Stimulated activated memory B cell treated with anti-CD40 and anti-IgM and Interleukin-4, amounts not matched to agents 10 μg/mL and 1 μg/mL and 100 μg/mL, for 72 hours (primary cell): ENCODE data around the gene CASP9.

Experiments used
- ATAC-seq: fragments of 150-1000 bp; cut with Tn5 transposase; 2 replicates; pipeline ENCODE4 v1.10.0; 2021
- H3K27ac Mint-ChIP-seq: one replicate; pipeline ENCODE4 v1.8.0; 2022; ENCODE audit warnings: mild to moderate bottlenecking, mixed read lengths
- H3K27me3 Mint-ChIP-seq: one replicate; pipeline ENCODE4 v1.8.0; 2022; ENCODE audit warnings: mixed read lengths
- H3K36me3 Mint-ChIP-seq: one replicate; pipeline ENCODE4 v1.8.0; 2022; ENCODE audit warnings: mixed read lengths
- H3K4me1 Mint-ChIP-seq: one replicate; pipeline ENCODE4 v1.8.0; 2022; ENCODE audit warnings: mixed read lengths
- H3K4me3 Mint-ChIP-seq: one replicate; pipeline ENCODE4 v1.8.0; 2022; ENCODE audit warnings: mild to moderate bottlenecking, moderate library complexity, mixed read lengths
- H3K9me3 Mint-ChIP-seq: one replicate; pipeline ENCODE4 v1.8.0; 2022; ENCODE audit warnings: mixed read lengths

CASP9 gene

DNA sequence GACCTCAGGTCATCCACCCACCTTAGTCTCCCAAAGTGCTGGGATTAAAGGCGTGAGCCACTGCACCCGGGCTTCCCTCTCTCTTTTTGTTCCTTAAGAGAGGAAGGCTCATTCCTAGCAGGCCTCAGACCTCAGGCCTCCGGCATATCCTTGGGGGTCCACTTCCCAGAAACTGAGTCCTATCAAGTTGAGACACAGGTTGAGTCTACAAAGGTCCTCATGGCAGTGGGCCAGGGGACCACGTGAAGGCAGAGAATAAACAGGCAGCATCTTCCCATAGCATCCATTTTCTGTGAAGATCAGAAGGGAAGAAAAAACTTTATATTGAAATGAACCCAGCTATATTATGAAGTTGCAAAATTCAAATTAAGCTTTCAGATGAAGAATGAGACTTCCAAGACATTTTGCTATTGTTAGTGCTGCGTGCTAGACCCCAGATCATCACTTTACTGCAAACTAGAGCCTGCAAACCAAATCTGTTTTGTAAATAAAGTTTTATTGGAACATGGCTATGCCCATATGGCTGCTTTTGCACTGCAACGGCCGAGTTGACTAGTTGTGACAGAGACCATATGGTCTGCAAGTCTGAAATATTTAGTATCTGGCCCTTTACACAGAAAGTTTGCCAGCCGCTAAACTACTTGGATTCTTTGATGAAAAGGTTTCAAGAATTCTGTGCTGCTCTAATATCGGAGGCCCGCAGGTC, 71.0 kb downstream of the CASP9 start:
- Mint-ChIP-seq H3K36me3 (no peaks in the 10 kb centered on the region), H3K4me1 (no peaks in the 10 kb centered on the region), H3K27me3 (peaks cover 56% of the 10 kb centered on the region), H3K4me3 (no peak overlapping the region), H3K27ac (no peak overlapping the region), H3K9me3 (no peaks in the 10 kb centered on the region)
- no peak for ATAC-seq

DNA sequence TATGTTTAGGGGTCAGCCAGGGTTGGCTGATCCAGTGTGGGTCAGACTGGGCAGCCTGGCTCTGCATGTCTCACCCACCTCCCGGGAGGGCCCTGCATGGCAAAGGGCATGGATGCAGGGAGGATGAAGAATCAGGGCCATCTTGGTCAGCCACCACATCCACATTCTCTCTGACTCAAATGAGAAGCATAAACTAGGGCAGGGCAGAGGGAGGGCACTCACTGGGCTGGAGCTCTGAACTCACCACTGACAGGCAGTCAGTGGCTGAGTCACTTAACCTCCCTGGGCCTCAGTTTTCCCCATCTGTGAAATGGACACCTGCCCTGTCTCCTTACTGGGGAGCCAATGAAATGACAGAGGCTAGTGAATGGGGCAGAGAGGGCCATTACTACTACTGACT, 71.8 kb downstream of the CASP9 start:
- Mint-ChIP-seq H3K9me3 (no peaks in the 10 kb centered on the region), H3K27me3 (peaks cover 59% of the 10 kb centered on the region), H3K36me3 (no peaks in the 10 kb centered on the region), H3K27ac (no peak overlapping the region), H3K4me1 (no peaks in the 10 kb centered on the region), H3K4me3 (no peak overlapping the region)
- ATAC-seq, result no peak

DNA sequence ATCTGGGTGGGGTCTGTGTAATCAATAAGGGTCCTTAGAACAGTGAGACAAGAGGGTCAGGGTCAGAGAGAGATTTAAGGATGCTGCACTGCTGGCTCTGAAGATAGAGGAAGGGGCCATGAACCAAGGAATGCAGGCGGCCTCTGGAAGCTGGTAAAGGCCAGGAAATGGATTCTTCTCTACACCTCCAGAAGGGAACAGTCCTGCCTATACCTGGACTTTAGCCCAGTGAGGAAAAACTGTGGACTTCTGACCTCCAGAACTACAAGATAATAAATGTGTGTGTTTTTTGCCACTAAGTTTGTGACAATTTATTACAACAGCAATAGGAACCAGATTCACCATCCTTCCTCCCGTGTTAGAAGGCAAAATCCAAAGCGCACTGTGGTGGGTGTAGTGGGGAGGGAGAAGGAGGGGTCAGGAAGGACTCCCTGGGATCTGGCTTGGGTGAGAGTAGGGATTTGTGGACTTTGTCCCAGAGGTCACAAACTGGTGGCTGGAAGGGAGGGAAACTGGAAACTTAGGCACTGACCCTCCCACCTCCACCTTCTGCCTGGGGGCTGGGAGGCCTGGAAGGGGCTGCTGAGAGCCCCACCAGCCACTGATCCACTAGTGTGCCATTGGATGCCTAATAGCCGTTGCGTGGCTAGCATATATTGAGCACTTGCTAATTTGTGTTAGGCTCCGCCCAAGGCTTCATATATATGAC, 72.8 kb downstream of the CASP9 start:
- Mint-ChIP-seq H3K27ac (no peak overlapping the region), H3K4me3 (no peak overlapping the region), H3K4me1 (no peaks in the 10 kb centered on the region), H3K27me3 (peaks cover 59% of the 10 kb centered on the region), H3K9me3 (no peaks in the 10 kb centered on the region), H3K36me3 (no peaks in the 10 kb centered on the region)
- ATAC-seq, result no peak

DNA sequence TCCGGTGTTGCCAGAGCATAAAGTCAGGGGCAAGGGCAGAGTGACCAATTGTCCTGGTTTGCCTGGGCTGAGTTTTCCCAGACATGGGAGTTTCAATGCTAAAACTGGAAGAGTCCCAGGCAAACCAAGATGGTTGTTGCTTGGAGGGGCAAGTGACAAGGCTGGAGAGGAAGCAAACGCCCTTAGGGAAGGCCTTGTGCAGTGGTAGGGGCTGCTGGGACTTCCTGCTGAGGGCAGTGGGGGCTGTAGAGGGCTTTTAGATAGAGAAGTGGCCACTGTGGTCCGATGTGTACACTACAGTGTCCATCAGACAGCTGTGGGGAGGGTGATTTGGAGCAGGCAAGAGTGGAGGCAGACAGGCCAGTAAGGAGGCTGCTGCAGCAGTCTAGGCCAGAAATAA, 74.4 kb downstream of the CASP9 start:
- Mint-ChIP-seq H3K27me3 (peaks cover 67% of the 10 kb centered on the region), H3K4me1 (no peaks in the 10 kb centered on the region), H3K27ac (no peak overlapping the region)

DNA sequence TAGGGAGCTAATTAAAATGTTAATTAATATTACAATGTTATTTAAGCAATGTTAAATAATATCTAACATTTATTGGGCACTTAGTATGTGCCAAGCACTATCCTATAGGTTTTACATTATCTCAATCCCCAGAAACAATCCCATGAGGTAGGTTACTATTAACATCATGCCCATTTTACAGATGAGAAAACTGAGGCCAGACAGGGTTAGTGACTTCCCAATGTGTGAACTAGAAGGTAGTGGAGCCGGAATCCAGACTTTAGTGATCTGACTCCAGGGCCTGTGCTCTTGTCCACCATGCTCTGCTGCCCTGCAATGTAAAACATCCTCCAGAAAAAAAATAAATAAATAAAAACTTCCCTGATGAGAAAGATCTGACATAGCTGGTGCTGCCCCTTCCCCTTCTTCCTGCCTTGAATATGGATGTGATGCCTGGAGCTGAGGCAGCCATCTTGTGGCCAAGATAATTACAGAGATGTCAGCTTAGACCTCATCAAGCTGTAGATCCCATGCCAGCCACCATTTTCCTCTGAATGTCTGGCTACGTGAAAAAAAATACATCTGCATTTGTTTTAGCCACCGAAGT, 75.0 kb downstream of the CASP9 start:
- H3K9me3 Mint-ChIP-seq, result no peaks in the 10 kb centered on the region
- peaks cover 70% of the 10 kb centered on the region for H3K27me3 Mint-ChIP-seq
- no peak for ATAC-seq
- H3K36me3 Mint-ChIP-seq, result no peaks in the 10 kb centered on the region
- H3K27ac Mint-ChIP-seq, result no peak overlapping the region
- H3K4me1 Mint-ChIP-seq, result no peaks in the 10 kb centered on the region
- H3K4me3 Mint-ChIP-seq, result no peak overlapping the region

More for the DNA sequence above, 74.4 kb downstream of the CASP9 start:
- no peak for ATAC-seq
- no peaks in the 10 kb centered on the region for H3K9me3 Mint-ChIP-seq
- no peak overlapping the region for H3K4me3 Mint-ChIP-seq
- H3K36me3 Mint-ChIP-seq, result no peaks in the 10 kb centered on the region

DNA sequence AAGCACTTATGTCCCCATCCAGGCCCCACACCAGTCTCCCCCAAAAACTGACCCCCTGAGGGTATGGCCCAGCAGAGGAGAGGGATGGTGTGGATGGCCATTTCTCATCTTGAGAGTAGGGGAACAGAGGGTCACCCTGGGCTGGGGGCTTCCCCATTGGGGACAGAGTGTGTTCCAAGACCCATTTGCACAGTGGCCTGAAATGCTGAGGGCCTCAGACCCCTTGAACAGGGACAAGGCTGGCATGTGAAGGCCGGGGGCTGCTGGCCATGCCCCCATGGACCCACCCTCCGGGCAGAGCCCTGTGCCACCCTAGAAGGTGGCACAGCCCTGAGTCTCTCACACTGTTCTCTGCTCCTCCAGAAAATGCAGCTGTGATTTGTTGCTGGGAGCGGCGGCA, 77.8 kb downstream of the CASP9 start:
- H3K27me3 Mint-ChIP-seq, result peaks cover 78% of the 10 kb centered on the region
- H3K9me3 Mint-ChIP-seq, result no peaks in the 10 kb centered on the region
- no peak for ATAC-seq
- no peak overlapping the region for H3K27ac Mint-ChIP-seq
- no peaks in the 10 kb centered on the region for H3K4me1 Mint-ChIP-seq
- H3K4me3 Mint-ChIP-seq, result no peak overlapping the region
- H3K36me3 Mint-ChIP-seq, result no peaks in the 10 kb centered on the region

DNA sequence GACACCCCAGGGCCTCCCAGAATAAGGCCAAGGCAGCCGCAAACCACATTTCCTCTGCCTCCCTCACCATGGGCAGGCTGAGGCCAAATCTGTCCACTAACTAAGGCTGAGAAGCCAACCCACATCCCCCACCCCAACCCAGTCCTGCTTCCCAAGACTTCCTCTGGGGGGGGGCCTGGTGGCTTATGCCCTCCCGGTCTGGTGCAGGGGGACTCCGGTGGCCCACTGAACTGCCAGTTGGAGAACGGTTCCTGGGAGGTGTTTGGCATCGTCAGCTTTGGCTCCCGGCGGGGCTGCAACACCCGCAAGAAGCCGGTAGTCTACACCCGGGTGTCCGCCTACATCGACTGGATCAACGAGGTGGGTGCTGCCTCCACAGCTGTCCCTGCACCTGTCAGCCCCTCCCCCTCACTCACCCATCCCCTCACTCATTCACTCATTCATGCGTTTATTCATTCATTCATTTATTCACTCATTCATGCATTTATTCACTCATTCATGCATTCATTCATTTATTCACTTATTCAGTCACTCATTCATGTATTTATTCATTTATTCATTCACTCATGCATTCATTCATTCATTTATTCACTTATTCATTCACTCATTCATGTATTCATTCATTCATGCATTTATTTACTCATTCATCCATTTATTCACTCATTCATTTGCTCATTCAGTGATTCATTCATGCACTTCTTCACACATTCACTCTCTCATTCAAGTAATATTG, 78.5 kb downstream of the CASP9 start:
- Mint-ChIP-seq H3K4me1 (no peaks in the 10 kb centered on the region), H3K9me3 (no peaks in the 10 kb centered on the region), H3K36me3 (no peaks in the 10 kb centered on the region), H3K4me3 (no peak overlapping the region), H3K27ac (no peak overlapping the region), H3K27me3 (peaks cover 79% of the 10 kb centered on the region)
- ATAC-seq, result no peak

DNA sequence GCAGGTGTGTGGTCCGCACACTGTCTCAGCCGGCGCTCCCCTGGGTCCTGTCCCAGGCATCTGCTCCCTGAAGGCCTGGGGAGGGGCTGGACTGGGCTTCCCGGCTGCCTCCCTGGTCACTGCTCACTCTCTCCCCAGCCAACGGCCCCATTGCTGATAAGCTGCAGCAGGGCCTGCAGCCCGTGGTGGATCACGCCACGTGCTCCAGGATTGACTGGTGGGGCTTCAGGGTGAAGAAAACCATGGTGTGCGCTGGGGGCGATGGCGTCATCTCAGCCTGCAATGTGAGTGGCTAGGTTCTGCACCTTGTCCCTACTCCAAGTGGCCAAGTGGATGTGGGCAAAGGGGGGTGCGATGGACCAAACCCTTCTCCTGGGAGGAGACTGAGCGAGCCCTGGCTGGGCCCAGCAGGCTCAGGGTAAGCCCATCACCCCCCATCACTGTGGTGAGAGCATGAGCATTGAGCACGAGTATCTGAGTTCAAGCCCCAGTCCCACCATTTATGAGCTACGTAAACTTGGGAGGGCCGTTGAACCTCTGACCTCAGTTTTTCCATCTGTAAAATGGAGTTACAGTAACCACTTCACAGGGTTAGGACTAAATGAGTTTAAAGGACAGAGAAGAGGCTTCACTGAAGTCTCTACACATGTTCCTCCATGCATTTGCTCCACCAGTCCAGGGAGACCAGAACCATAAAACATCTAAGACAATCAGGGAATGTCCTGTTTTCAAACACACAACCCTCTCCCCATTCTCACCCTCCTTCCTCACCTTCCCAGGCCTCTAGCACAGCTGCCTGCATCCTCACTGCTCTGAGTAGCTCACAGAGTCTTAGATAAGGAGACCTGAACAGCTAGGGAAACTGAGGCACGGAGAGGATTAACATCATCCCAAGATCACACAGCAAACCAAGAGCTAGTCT, 79.3 kb downstream of the CASP9 start:
- no peaks in the 10 kb centered on the region for H3K9me3 Mint-ChIP-seq
- no peak for ATAC-seq
- H3K4me3 Mint-ChIP-seq, result no peak overlapping the region
- H3K27ac Mint-ChIP-seq, result no peak overlapping the region
- H3K36me3 Mint-ChIP-seq, result no peaks in the 10 kb centered on the region
- H3K4me1 Mint-ChIP-seq, result no peaks in the 10 kb centered on the region
- H3K27me3 Mint-ChIP-seq, result peaks cover 77% of the 10 kb centered on the region

DNA sequence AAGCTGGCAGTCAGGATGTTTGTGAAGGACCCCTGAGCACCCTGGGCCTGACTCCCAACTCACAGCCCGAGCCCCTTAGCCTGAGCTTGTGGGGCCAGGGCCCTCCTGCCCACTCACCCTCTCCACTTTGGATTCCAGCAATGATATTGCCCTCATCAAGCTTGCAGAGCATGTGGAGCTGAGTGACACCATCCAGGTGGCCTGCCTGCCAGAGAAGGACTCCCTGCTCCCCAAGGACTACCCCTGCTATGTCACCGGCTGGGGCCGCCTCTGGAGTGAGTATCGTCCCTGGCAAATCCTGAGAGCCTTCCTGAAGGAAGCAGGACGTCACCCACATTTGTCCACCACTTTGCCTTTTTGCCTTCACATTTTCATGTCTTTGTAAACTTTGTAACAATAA, 80.7 kb downstream of the CASP9 start:
- peaks cover 69% of the 10 kb centered on the region for H3K27me3 Mint-ChIP-seq
- no peak overlapping the region for H3K27ac Mint-ChIP-seq
- H3K4me1 Mint-ChIP-seq, result no peaks in the 10 kb centered on the region
- no peak overlapping the region for H3K4me3 Mint-ChIP-seq
- no peaks in the 10 kb centered on the region for H3K36me3 Mint-ChIP-seq
- no peaks in the 10 kb centered on the region for H3K9me3 Mint-ChIP-seq
- no peak for ATAC-seq

DNA sequence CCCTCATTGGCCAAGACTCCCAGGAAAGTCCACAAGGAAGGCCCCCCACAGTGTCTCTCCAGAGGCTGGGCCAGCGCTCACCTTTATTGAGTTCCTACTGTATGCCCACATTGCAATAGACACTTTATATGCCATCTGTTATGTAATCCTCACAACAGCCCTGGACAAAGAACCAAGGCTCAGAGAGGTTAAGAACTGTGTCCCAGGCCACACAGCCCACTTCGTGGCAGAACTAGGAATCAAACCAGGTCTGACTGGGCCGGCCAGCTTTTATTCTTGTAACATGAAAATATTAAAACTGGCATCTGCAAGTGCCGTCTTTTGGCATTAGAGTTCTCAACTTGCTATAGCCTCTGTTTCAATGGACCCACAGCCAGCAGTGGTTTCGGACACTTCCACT, 81.3 kb downstream of the CASP9 start:
- peaks cover 69% of the 10 kb centered on the region for H3K27me3 Mint-ChIP-seq
- no peak overlapping the region for H3K4me3 Mint-ChIP-seq
- H3K9me3 Mint-ChIP-seq, result no peaks in the 10 kb centered on the region
- ATAC-seq, result no peak
- no peak overlapping the region for H3K27ac Mint-ChIP-seq
- H3K36me3 Mint-ChIP-seq, result no peaks in the 10 kb centered on the region
- H3K4me1 Mint-ChIP-seq, result no peaks in the 10 kb centered on the region

DNA sequence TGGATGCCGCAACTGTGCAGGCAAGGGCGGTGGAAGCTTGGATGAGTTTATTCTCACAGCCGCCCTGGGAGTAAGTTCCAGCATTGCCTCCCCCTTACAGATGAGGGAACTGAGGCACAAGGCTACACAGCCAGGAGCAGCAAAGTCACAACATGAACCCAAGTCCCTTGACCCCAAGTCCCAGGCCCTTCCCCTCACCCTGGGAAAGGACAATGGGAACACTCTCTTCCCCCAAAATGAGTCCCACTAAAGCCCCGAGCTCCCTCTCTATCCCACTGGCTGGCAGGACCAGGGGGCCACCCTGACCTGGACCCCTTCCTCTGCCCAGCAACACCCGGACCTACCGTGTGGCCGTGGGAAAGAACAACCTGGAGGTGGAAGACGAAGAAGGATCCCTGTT, 81.9 kb downstream of the CASP9 start:
- no peak overlapping the region for H3K4me3 Mint-ChIP-seq
- H3K36me3 Mint-ChIP-seq, result no peaks in the 10 kb centered on the region
- no peaks in the 10 kb centered on the region for H3K4me1 Mint-ChIP-seq
- ATAC-seq, result no peak
- H3K27me3 Mint-ChIP-seq, result peaks cover 62% of the 10 kb centered on the region
- no peak overlapping the region for H3K27ac Mint-ChIP-seq
- H3K9me3 Mint-ChIP-seq, result no peaks in the 10 kb centered on the region
